Measurements from ENCODE around the gene PGRMC2. TPM values are rescaled to one million over a fixed set of nuclear protein-coding genes. Genes with fewer than 3 reads are reported as not detected.

The PGRMC2 gene
- polyA plus RNA-seq, 2 of the 4 experiments (the other 2 are of a cell fraction), result 48.1 to 124 TPM

- TF ChIP-seq E2F6 (IDR thresholded peaks at IDR 0.05; ENCODE audit: borderline replicate concordance, low read depth) (no peak), HOXB13 (CRISPR knock-in tag; IDR thresholded peaks at IDR 0.05; ENCODE audit: low read depth) (no peak), ZC3H11A (IDR thresholded peaks at IDR 0.05) (no peak), USF2 (IDR thresholded peaks at IDR 0.05) (no peak)
These were observed 33.0 kb upstream of the PGRMC2 start (continued) for GRCh38 chr4:128320656-128321055.

- POLR2A ChIA-PET, result no interaction called here
These were observed 28.3 kb upstream of the PGRMC2 start for GRCh38 chr4:128315756-128316520.

GRCh38 chr4:128311659-128312403 lies 24.2 kb upstream of the PGRMC2 start:
- FAIRE-seq, result no peak
- ChIA-PET CTCF (interaction anchor here (1.1 kb wide), 1 partner anchor 24 kb away, joined by 4 read pairs; the partner anchor contains the start of gene PGRMC2), POLR2A (no interaction called here)
- no peak for TF ChIP-seq TP53 (CRISPR knock-in tag; IDR thresholded peaks at IDR 0.05)
- TF ChIP-seq RNF2 (IDR thresholded peaks at IDR 0.05; ENCODE audit: borderline replicate concordance, low read depth), result no peak
- TF ChIP-seq ZC3H11A (IDR thresholded peaks at IDR 0.05), result no peak
- TF ChIP-seq MAX (IDR thresholded peaks at IDR 0.05), result no peak
- no peak for TF ChIP-seq ZNF302 (CRISPR knock-in tag; IDR thresholded peaks at IDR 0.05)
- no peak for TF ChIP-seq RCOR1 (IDR thresholded peaks at IDR 0.05; ENCODE audit: low read depth, low read length)
- TF ChIP-seq ESRRA (IDR thresholded peaks at IDR 0.05; ENCODE audit: borderline replicate concordance, low read length), result no peak
- no peak for TF ChIP-seq HEYL (CRISPR knock-in tag; IDR thresholded peaks at IDR 0.05)
- TF ChIP-seq CHD2 (IDR thresholded peaks at IDR 0.05; ENCODE audit: low read length, partially characterized antibody), result no peak
- TF ChIP-seq FOXS1 (CRISPR knock-in tag; IDR thresholded peaks at IDR 0.05), result no peak
- no peak for ATAC-seq
- Histone ChIP-seq H3K27ac (peak overlapping the region in 1 of 2 experiments; percentile 45; a peak in 2 of 6 replicates), H3K4me1 (peaks cover 29% of the 10 kb centered on the region), H3K9me3 (no peaks in the 10 kb centered on the region), H3K4me2 (no peak overlapping the region), H3K4me3 (no peak overlapping the region)
- no peak for DNase-seq (ENCODE audit: low read depth in 1 of 2, low spot score in 1 of 2)
- WGBS (ENCODE audit: missing lambda C conversion rate), result 56% methylated on average over 2 of the region's 2 CpGs

More at GRCh38 chr4:128315756-128316520, 28.3 kb upstream of the PGRMC2 start:
- H3K9me3 ChIP-seq, result no peaks in the 10 kb centered on the region
- peaks cover 24% of the 10 kb centered on the region for H3K4me1 ChIP-seq
- TF ChIP-seq NFE2L2 (conservative IDR thresholded peaks at IDR 0.05; ENCODE audit: low read length), result no peak
- TF ChIP-seq POLR2A (IDR thresholded peaks at IDR 0.05; ENCODE audit: low read length), result no peak
- no peak for TF ChIP-seq ESRRA (IDR thresholded peaks at IDR 0.05; ENCODE audit: borderline replicate concordance, low read length)
- no peak for TF ChIP-seq RCOR1 (IDR thresholded peaks at IDR 0.05; ENCODE audit: low read depth, low read length)
- TF ChIP-seq TP53 (CRISPR knock-in tag; IDR thresholded peaks at IDR 0.05), result no peak
- TF ChIP-seq MYC (IDR thresholded peaks at IDR 0.05; ENCODE audit: borderline replicate concordance, low read length), result no peak
- no peak for TF ChIP-seq ZFP36 (IDR thresholded peaks at IDR 0.05; ENCODE audit: borderline replicate concordance, partially characterized antibody)
- no peak for TF ChIP-seq ATOH8 (CRISPR knock-in tag; IDR thresholded peaks at IDR 0.05; ENCODE audit: low read depth)
- no peak for TF ChIP-seq HES2 (IDR thresholded peaks at IDR 0.05)
- TF ChIP-seq CBX8 (IDR thresholded peaks at IDR 0.05), result no peak
- TF ChIP-seq CBX2 (IDR thresholded peaks at IDR 0.05; ENCODE audit: borderline replicate concordance, low read depth), result no peak
- no peak for TF ChIP-seq MAFK (IDR thresholded peaks at IDR 0.05; ENCODE audit: partially characterized antibody)
- no peak for TF ChIP-seq POLR2AphosphoS2 (conservative IDR thresholded peaks at IDR 0.05; ENCODE audit: low read length)
- no peak for TF ChIP-seq RNF2 (IDR thresholded peaks at IDR 0.05; ENCODE audit: borderline replicate concordance, low read depth)
- TF ChIP-seq EHF (CRISPR knock-in tag; IDR thresholded peaks at IDR 0.05), result no peak
- no peak for TF ChIP-seq HOXB5 (CRISPR knock-in tag; IDR thresholded peaks at IDR 0.05)
- no peak overlapping the region for H3K4me3 ChIP-seq
- DNase-seq (ENCODE audit: low read depth in 1 of 2, low spot score in 1 of 2) (no peak), ATAC-seq (no peak), FAIRE-seq (no peak)
- H3K4me2 ChIP-seq, result no peak overlapping the region
- peak overlapping the region in 1 of 2 experiments; percentile 54; a peak in 2 of 6 replicates for H3K27ac ChIP-seq
- WGBS (ENCODE audit: missing lambda C conversion rate), result 78% methylated on average over 2 of the region's 2 CpGs
- CTCF ChIA-PET, result interaction anchor here (1.9 kb wide), 1 partner anchor 10 kb away, joined by 6 read pairs; no protein-coding TSS in a partner anchor
